K562 (cell line): ENCODE data around the gene BOC. TPM values are rescaled to one million over a fixed set of nuclear protein-coding genes. Genes with fewer than 3 reads are reported as not detected.

ENCODE experiments used
- polyA plus RNA-seq, 8 experiments: library from polyadenylated mRNA; depleted of rRNA in 4 of 8; stranded (reverse) in 5 of 8; unstranded in 3 of 8; fragments of >200 nt; fragmentation: Nextera tagmentation in 2 of 8; fragmentation: Illumina TruSeq in 1 of 8; extraction: Ambion mirVana in 2 of 8; extraction: Trizol in 1 of 8; gene quantifications; 2 replicates each; pipeline versions ENCODE4 v1.2.1 to v1.2.3, GENCODE V29; 2011 to 2014; ENCODE audit warnings: inconsistent platforms in 1 of 8, missing spikeins in 1 of 8
- total RNA-seq, 7 experiments: library from RNA; depleted of rRNA in 6 of 7; stranded (reverse); fragments of >200 nt in 6 of 7; fragmentation: Illumina TruSeq in 2 of 7; extraction: Trizol in 2 of 7; gene quantifications; 2 replicates each; pipeline versions ENCODE4 v1.2.1 to v1.2.3, GENCODE V29; 2011 to 2021; ENCODE audit warnings: low replicate concordance in 1 of 7

Gene BOC
- total and polyA plus RNA-seq, 9 of the 15 experiments (the other 6 are each of a cell fraction or from before 2014, with no cell fraction given) = not detected

Other genes starting within 250 kb of the BOC start
- gene CD200R1, start 236.5 kb upstream of the BOC start, total RNA-seq (2014; rRNA removed) = not detected in 2 replicates
- gene CD200R1, start 236.5 kb upstream of the BOC start, total RNA-seq (2014; rRNA removed; fragmentation: Illumina TruSeq; extraction: Trizol) = not detected in 2 replicates
- gene CD200R1, start 236.5 kb upstream of the BOC start, total RNA-seq (2015; rRNA removed; fragmentation: Illumina TruSeq; extraction: Trizol) = 0.07 and 0.08 TPM in 2 replicates
- gene CD200R1, start 236.5 kb upstream of the BOC start, total RNA-seq (2021) = not detected in 2 replicates
- gene CD200R1, start 236.5 kb upstream of the BOC start, polyA plus RNA-seq (2011; rRNA removed) = 0.04 and 0.07 TPM in 2 replicates
- gene CD200R1, start 236.5 kb upstream of the BOC start, polyA plus RNA-seq (2014; fragmentation: Illumina TruSeq; extraction: Trizol) = not detected in 2 replicates
- under 1 TPM; 0.11 to 0.23 TPM for gene CD200R1, start 236.5 kb upstream of the BOC start, polyA plus RNA-seq (2014; fragmentation: Nextera tagmentation; extraction: Ambion mirVana)
- not detected in 2 replicates for gene CD200R1, start 236.5 kb upstream of the BOC start, polyA plus RNA-seq (2014; rRNA removed)
- gene GTPBP8, start 220.6 kb upstream of the BOC start, total RNA-seq (2014; rRNA removed) = 26.5 and 30.7 TPM in 2 replicates
- gene GTPBP8, start 220.6 kb upstream of the BOC start, total RNA-seq (2014; rRNA removed; fragmentation: Illumina TruSeq; extraction: Trizol) = 17.7 and 18.4 TPM in 2 replicates
- 18.8 and 20.8 TPM in 2 replicates for gene GTPBP8, start 220.6 kb upstream of the BOC start, total RNA-seq (2015; rRNA removed; fragmentation: Illumina TruSeq; extraction: Trizol)
- gene GTPBP8, start 220.6 kb upstream of the BOC start, total RNA-seq (2021) = 20.7 and 21.1 TPM in 2 replicates
- gene GTPBP8, start 220.6 kb upstream of the BOC start, polyA plus RNA-seq (2011; rRNA removed) = 13.7 and 14.0 TPM in 2 replicates
- gene GTPBP8, start 220.6 kb upstream of the BOC start, polyA plus RNA-seq (2014; fragmentation: Illumina TruSeq; extraction: Trizol) = 17.0 and 18.8 TPM in 2 replicates
- gene GTPBP8, start 220.6 kb upstream of the BOC start, polyA plus RNA-seq (2014; fragmentation: Nextera tagmentation; extraction: Ambion mirVana) = 10 to 100 TPM; 27.4 to 33.3 TPM
- gene GTPBP8, start 220.6 kb upstream of the BOC start, polyA plus RNA-seq (2014; rRNA removed) = 24.4 and 27.5 TPM in 2 replicates
- 0.61 and 0.77 TPM in 2 replicates for gene CFAP44, start 229.9 kb downstream of the BOC start, total RNA-seq (2014; rRNA removed)
- gene CFAP44, start 229.9 kb downstream of the BOC start, total RNA-seq (2014; rRNA removed; fragmentation: Illumina TruSeq; extraction: Trizol) = 1.8 and 1.9 TPM in 2 replicates
- gene CFAP44, start 229.9 kb downstream of the BOC start, total RNA-seq (2015; rRNA removed; fragmentation: Illumina TruSeq; extraction: Trizol) = 2.4 and 2.9 TPM in 2 replicates
- 1.2 and 1.5 TPM in 2 replicates for gene CFAP44, start 229.9 kb downstream of the BOC start, total RNA-seq (2021)
- 0.58 and 0.79 TPM in 2 replicates for gene CFAP44, start 229.9 kb downstream of the BOC start, polyA plus RNA-seq (2011; rRNA removed)
- 0.54 and 1.9 TPM in 2 replicates for gene CFAP44, start 229.9 kb downstream of the BOC start, polyA plus RNA-seq (2014; fragmentation: Illumina TruSeq; extraction: Trizol)
- under 1 TPM; 0.29 to 0.32 TPM for gene CFAP44, start 229.9 kb downstream of the BOC start, polyA plus RNA-seq (2014; fragmentation: Nextera tagmentation; extraction: Ambion mirVana)
- 1.1 and 1.3 TPM in 2 replicates for gene CFAP44, start 229.9 kb downstream of the BOC start, polyA plus RNA-seq (2014; rRNA removed)